Suprapubic skin (tissue), 4 donors: ENCODE results near the gene VAT1.

Experiments
- CTCF ChIP-seq, 2 donors: fragments of 200-600 bp in 1 of 2; fragments of 450-650 bp in 1 of 2; sonication (generic) in 1 of 2; IDR thresholded peaks; one replicate each; pipeline ENCODE4 v1.5.1; 2016 to 2019; ENCODE audit warnings: antibody characterized with exemption in 2 of 2, mild to moderate bottlenecking in 1 of 2, moderate library complexity in 1 of 2
- POLR2A ChIP-seq, 2 donors: fragments of 450-650 bp; IDR thresholded peaks; one replicate each; pipeline ENCODE4 v1.6.1; 2017; ENCODE audit warnings: antibody characterized with exemption in 2 of 2, mild to moderate bottlenecking in 2 of 2, moderate library complexity in 2 of 2
- POLR2AphosphoS5 ChIP-seq, 3 donors: sonication (generic); formaldehyde crosslinking; IDR thresholded peaks; one replicate each; pipeline ENCODE4 v1.6.1; 2017; ENCODE audit warnings: antibody characterized with exemption in 3 of 3

GRCh38 chr17:42992872-42993271 lies 29.3 kb downstream of the VAT1 start:
- TF ChIP-seq CTCF (IDR thresholded peaks at IDR 0.05) = no peak
- no peak for TF ChIP-seq POLR2A (IDR thresholded peaks at IDR 0.05)
- TF ChIP-seq POLR2AphosphoS5 (IDR thresholded peaks at IDR 0.05) = no peak
